Choroid plexus epithelial cell (primary cell): ENCODE results near the gene SLC16A8.

Source experiments
- DNase-seq: peaks from one replicate; pipeline ENCODE4 v3.0.0-alpha.2; 2010; ENCODE audit warnings: low read depth
- H3K4me3 ChIP-seq: 2 replicates; pipeline ENCODE4 v1.5.1; 2011; ENCODE audit warnings: low read depth, mild to moderate bottlenecking, control low read depth, low read length, moderate library complexity
- TF ChIP-seq, protein P1 (sequence below): conservative IDR thresholded peaks from 2 replicates; pipeline ENCODE4 v1.5.1; 2011; ENCODE audit warnings: low read depth, mild to moderate bottlenecking, control low read depth, inconsistent platforms, low read length, moderate library complexity

SLC16A8 gene

DNA sequence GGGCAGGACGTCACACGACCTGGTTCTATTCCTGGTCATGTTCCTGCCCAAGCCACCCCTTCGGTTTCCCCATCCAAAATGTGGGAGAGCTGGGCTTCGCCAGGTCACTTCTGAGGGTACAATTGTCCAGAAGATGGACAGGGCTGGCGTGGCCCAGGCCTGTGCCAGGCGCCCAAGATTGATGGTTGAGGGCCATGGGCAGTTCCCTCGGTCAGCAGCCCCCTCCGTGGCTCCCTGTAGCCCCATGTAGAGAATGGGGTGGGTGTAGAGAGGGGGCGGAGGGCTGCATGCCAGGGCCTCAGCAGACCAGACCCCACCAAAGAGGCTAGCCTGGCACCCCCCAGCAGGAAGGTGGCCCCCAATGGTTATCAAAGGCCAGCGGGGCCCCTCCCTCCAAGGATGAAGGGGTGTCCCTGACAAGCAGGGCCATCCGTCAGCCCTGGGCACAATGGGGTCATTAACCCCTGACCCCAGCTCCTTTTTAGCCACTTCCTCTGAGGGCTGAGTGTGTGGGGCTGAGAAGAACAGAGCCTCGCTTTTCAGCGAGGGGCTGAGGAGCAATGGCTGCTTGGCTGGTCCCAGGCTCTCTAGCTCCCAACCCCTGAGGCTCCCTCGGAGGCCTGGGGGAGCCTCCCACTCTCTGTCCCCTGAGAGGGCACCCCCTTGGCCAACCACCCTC lies 37.8 kb downstream of the SLC16A8 start:
- DNase-seq = no peak
- H3K4me3 ChIP-seq = no peak overlapping the region
- TF ChIP-seq, protein P1, sequence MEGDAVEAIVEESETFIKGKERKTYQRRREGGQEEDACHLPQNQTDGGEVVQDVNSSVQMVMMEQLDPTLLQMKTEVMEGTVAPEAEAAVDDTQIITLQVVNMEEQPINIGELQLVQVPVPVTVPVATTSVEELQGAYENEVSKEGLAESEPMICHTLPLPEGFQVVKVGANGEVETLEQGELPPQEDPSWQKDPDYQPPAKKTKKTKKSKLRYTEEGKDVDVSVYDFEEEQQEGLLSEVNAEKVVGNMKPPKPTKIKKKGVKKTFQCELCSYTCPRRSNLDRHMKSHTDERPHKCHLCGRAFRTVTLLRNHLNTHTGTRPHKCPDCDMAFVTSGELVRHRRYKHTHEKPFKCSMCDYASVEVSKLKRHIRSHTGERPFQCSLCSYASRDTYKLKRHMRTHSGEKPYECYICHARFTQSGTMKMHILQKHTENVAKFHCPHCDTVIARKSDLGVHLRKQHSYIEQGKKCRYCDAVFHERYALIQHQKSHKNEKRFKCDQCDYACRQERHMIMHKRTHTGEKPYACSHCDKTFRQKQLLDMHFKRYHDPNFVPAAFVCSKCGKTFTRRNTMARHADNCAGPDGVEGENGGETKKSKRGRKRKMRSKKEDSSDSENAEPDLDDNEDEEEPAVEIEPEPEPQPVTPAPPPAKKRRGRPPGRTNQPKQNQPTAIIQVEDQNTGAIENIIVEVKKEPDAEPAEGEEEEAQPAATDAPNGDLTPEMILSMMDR = no peak

DNA sequence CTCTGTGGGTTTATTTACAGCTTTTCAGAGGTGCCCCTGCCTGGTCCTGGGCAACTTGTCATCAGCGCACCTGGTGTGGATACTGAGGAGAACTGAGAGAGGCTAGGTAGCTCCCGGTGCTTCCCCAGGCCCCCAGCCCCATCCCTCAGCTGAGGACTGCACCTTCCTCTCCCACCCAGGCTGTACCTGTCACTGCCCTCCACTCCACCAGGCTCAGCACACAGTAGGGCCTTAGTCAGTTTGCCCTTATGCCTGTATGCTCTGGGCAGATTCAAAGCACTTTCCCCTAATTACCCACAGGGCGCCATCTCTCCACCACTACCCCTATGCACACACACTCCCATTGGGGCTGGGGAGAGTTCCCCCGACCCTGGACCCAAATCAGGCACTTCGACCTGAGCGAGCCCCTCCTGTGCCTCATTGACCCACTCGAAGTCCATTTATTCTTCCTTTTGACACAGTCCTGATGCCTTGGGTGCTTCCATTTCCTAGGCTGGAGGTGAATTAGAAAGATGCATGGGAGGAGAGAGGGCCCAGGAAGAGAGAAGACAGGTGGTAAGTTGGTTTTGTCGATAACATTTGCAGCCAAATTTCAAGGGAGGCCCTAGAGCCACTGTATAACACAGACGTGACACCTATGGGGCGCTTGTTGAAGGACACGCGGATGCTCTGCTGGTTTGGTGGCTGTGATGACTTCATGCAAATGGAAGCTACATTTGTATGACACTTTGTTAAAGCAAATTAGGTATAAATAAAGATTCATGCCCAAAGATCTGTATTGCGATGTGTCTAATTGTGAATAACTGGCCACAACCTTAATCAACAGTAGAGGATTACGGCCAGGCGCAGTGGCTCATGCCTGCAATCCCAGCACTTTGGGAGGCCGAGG lies 40.6 kb downstream of the SLC16A8 start:
- no peak overlapping the region for H3K4me3 ChIP-seq
- DNase-seq = no peak
- TF ChIP-seq, protein P1 = no peak

GRCh38 chr22:38042488-38042790 lies 41.5 kb downstream of the SLC16A8 start:
- H3K4me3 ChIP-seq = no peak overlapping the region
- DNase-seq = no peak
- TF ChIP-seq, protein P1 = no peak

- H3K4me3 ChIP-seq = no peak overlapping the region
- no peak for DNase-seq
- TF ChIP-seq, protein P1 = no peak
Observed at GRCh38 chr22:38041760-38042487, 42.1 kb downstream of the SLC16A8 start.

GRCh38 chr22:38040953-38041759 lies 42.8 kb downstream of the SLC16A8 start:
- H3K4me3 ChIP-seq = no peak overlapping the region
- no peak for DNase-seq
- TF ChIP-seq, protein P1 = no peak

DNA sequence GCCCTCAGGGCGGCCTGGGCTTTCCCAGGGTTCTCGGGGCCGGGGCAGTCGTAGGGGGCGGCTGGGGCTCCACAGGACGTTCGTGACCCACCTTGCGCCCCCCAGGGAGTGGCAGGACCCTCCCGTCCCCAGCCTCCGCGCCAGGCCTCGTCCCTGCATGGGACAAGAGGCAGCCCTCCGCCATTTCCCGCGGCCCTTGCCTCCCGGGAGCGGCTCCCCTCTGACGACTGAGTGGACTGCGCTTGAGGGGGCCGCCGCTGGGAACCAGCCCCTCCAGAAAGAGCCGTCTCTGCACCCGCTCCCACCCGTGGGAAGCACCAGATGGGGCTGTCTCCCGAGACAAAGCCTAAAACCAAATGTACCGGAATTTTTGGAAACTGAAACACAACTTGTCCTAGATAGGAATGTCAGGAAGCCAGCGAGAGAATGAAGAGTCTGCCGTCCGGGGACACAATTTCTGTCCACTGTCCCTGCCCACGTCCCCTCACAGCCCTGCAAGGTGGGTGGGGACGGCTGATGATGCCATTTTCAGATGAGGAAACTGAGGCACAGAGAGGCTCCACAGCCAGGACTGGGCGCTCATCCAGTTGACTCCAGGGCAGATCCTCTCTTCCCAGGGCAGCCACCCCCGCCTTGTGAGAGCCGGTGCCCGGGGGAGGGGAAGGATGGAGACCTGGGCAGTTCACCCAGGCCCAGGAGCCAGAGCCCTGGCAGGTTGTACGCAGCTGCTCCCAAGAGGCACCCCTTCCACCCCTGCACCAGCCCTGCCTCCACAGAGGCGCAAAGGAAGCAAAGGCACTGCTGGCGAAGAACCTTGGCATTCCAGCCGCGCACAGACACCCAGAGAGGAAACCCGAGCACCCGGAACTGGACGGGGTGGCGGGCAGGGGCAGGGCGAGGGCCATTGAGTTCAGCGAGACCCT lies 44.8 kb downstream of the SLC16A8 start:
- no peak overlapping the region for H3K4me3 ChIP-seq
- no peak for DNase-seq
- TF ChIP-seq, protein P1 = no peak
